GM21529 (cell line): Measurements from ENCODE around the gene NPTX1.

ENCODE experiments used
- ATAC-seq: cut with Tn5 transposase; IDR thresholded peaks from one replicate; pipeline ENCODE4 v1.9.1; 2021; ENCODE audit not compliant: unreplicated experiment

Gene NPTX1

GRCh38 chr17:80460429-80460834 is 16.0 kb downstream of the NPTX1 start:
- ATAC-seq: no peak

- ATAC-seq: no peak
Measured at GRCh38 chr17:80459234-80459633, 17.2 kb downstream of the NPTX1 start.

GRCh38 chr17:80458016-80458415 is 18.4 kb downstream of the NPTX1 start:
- no peak for ATAC-seq

- no peak for ATAC-seq
Measured at GRCh38 chr17:80457236-80457856, 19.1 kb downstream of the NPTX1 start.

- ATAC-seq: no peak
Measured at GRCh38 chr17:80456465-80457235, 19.8 kb downstream of the NPTX1 start.

GRCh38 chr17:80455784-80456183 is 20.6 kb downstream of the NPTX1 start:
- no peak for ATAC-seq

GRCh38 chr17:80455336-80455710 is 21.1 kb downstream of the NPTX1 start:
- peak; percentile 13 for ATAC-seq

GRCh38 chr17:80454557-80455335 is 21.7 kb downstream of the NPTX1 start:
- peak; percentile 89 for ATAC-seq

GRCh38 chr17:80453998-80454556 is 22.3 kb downstream of the NPTX1 start:
- ATAC-seq: no peak

- no peak for ATAC-seq
Measured at GRCh38 chr17:80453126-80453997, 23.0 kb downstream of the NPTX1 start.

- no peak for ATAC-seq
Measured at GRCh38 chr17:80452173-80452915, 24.1 kb downstream of the NPTX1 start.

GRCh38 chr17:80451104-80451775 is 25.2 kb downstream of the NPTX1 start:
- no peak for ATAC-seq

- no peak for ATAC-seq
Measured at GRCh38 chr17:80449930-80450576, 26.4 kb downstream of the NPTX1 start.

- ATAC-seq: no peak
Measured at GRCh38 chr17:80449194-80449929, 27.0 kb downstream of the NPTX1 start.

- ATAC-seq: no peak
Measured at GRCh38 chr17:80447790-80448189, 28.6 kb downstream of the NPTX1 start.

- ATAC-seq: no peak
Measured at GRCh38 chr17:80446645-80447405, 29.6 kb downstream of the NPTX1 start.

- no peak for ATAC-seq
Measured at GRCh38 chr17:80445726-80446110, 30.7 kb downstream of the NPTX1 start.
